ENCODE results near the gene CLEC4G. TPM values are rescaled to one million over a fixed set of nuclear protein-coding genes. Genes with fewer than 3 reads are reported as not detected.
"Not testable (repeated sequence)": the region's sequence is repeated elsewhere in the genome, so short reads cannot be mapped to it uniquely, and the experiment has no call there.

Gene CLEC4G
- total and polyA plus RNA-seq, 9 donors = 0.08 to 0.16 (median 0.13) TPM; not detected in 4

- no peak overlapping the region for H3K27ac ChIP-seq (ENCODE audit: low read length)
- no peak for DNase-seq
- no peak overlapping the region for H3K4me3 ChIP-seq (ENCODE audit: low read length)
- 56% methylated on average over 5 of the region's 11 CpGs for WGBS (ENCODE audit: insufficient coverage)
- H3K4me1 ChIP-seq (ENCODE audit: control insufficient read depth, insufficient read depth, low read length) = no peaks in the 10 kb centered on the region
- no peaks in the 10 kb centered on the region for H3K9me3 ChIP-seq (replicated peaks; ENCODE audit: control insufficient read depth, low read depth, low read length)
- no peaks in the 10 kb centered on the region for H3K36me3 ChIP-seq (ENCODE audit: control insufficient read depth, insufficient read depth, low read length)
- H3K27me3 ChIP-seq (ENCODE audit: control insufficient read depth, insufficient read depth, low read length) = peaks cover 4% of the 10 kb centered on the region
Measured at GRCh38 chr19:7766535-7766934, 34.6 kb upstream of the CLEC4G start.

- H3K4me1 ChIP-seq (ENCODE audit: control insufficient read depth, insufficient read depth, low read length); H3K9me3 ChIP-seq (replicated peaks; ENCODE audit: control insufficient read depth, low read depth, low read length); H3K27me3 ChIP-seq (ENCODE audit: control insufficient read depth, insufficient read depth, low read length); H3K36me3 ChIP-seq (ENCODE audit: control insufficient read depth, insufficient read depth, low read length); DNase-seq; H3K27ac ChIP-seq (ENCODE audit: low read length); H3K4me3 ChIP-seq (ENCODE audit: low read length): not testable (repeated sequence)
- 67% methylated on average over 1 of the region's 2 CpGs for WGBS (ENCODE audit: insufficient coverage)
Measured at GRCh38 chr19:7765043-7765442, 33.1 kb upstream of the CLEC4G start.

- DNase-seq; H3K36me3 ChIP-seq (ENCODE audit: control insufficient read depth, insufficient read depth, low read length); H3K4me1 ChIP-seq (ENCODE audit: control insufficient read depth, insufficient read depth, low read length); H3K4me3 ChIP-seq (ENCODE audit: low read length); H3K27me3 ChIP-seq (ENCODE audit: control insufficient read depth, insufficient read depth, low read length); H3K27ac ChIP-seq (ENCODE audit: low read length); H3K9me3 ChIP-seq (replicated peaks; ENCODE audit: control insufficient read depth, low read depth, low read length): not testable (repeated sequence)
- WGBS (ENCODE audit: insufficient coverage) = no CpG with 5 or more reads among the region's 3 CpGs
Measured at GRCh38 chr19:7764157-7764556, 32.2 kb upstream of the CLEC4G start.

- H3K27me3 ChIP-seq (ENCODE audit: control insufficient read depth, insufficient read depth, low read length) = peaks cover 4% of the 10 kb centered on the region
Measured at GRCh38 chr19:7763696-7764095, 31.8 kb upstream of the CLEC4G start.

GRCh38 chr19:7762719-7763293 is 30.9 kb upstream of the CLEC4G start, which contains the start of gene CLEC4M:
Gene CLEC4M (plus strand): TSS chr19:7763243. CDS start chr19:7763267, 24 bp downstream.
- no peaks in the 10 kb centered on the region for H3K36me3 ChIP-seq (ENCODE audit: control insufficient read depth, insufficient read depth, low read length)
- H3K9me3 ChIP-seq (replicated peaks; ENCODE audit: control insufficient read depth, low read depth, low read length) = peaks cover 15% of the 10 kb centered on the region
- H3K27me3 ChIP-seq (ENCODE audit: control insufficient read depth, insufficient read depth, low read length) = peaks cover 3% of the 10 kb centered on the region
- no peak within 1 kb of the TSS for H3K4me3 ChIP-seq (ENCODE audit: low read length)
- no peak for DNase-seq
- no peak within 1 kb of the TSS for H3K27ac ChIP-seq (ENCODE audit: low read length)
- H3K4me1 ChIP-seq (ENCODE audit: control insufficient read depth, insufficient read depth, low read length) = no peaks in the 10 kb centered on the region
- WGBS (ENCODE audit: insufficient coverage) = 89% methylated on average over 3 of the region's 8 CpGs

More at GRCh38 chr19:7763696-7764095, 31.8 kb upstream of the CLEC4G start:
- Histone ChIP-seq H3K4me1 (ENCODE audit: control insufficient read depth, insufficient read depth, low read length) (no peaks in the 10 kb centered on the region), H3K9me3 (replicated peaks; ENCODE audit: control insufficient read depth, low read depth, low read length) (peaks cover 9% of the 10 kb centered on the region), H3K27ac (ENCODE audit: low read length) (no peak overlapping the region), H3K4me3 (ENCODE audit: low read length) (no peak overlapping the region), H3K36me3 (ENCODE audit: control insufficient read depth, insufficient read depth, low read length) (no peaks in the 10 kb centered on the region)
- DNase-seq = no peak
- 29% methylated on average over 1 of the region's 1 CpG for WGBS (ENCODE audit: insufficient coverage)

GRCh38 chr19:7759156-7759555 is 27.2 kb upstream of the CLEC4G start:
- DNase-seq = no peak
- WGBS (ENCODE audit: insufficient coverage) = no CpG with 5 or more reads among the region's 1 CpG

GRCh38 chr19:7757358-7757757 is 25.4 kb upstream of the CLEC4G start:
- H3K36me3 ChIP-seq (ENCODE audit: control insufficient read depth, insufficient read depth, low read length) = no peaks in the 10 kb centered on the region
- H3K4me3 ChIP-seq (ENCODE audit: low read length) = no peak overlapping the region
- DNase-seq = no peak
- H3K27me3 ChIP-seq (ENCODE audit: control insufficient read depth, insufficient read depth, low read length) = no peaks in the 10 kb centered on the region
- no peaks in the 10 kb centered on the region for H3K4me1 ChIP-seq (ENCODE audit: control insufficient read depth, insufficient read depth, low read length)
- WGBS (ENCODE audit: insufficient coverage) = 91% methylated on average over 3 of the region's 3 CpGs
- no peak overlapping the region for H3K27ac ChIP-seq (ENCODE audit: low read length)
- peaks cover 34% of the 10 kb centered on the region for H3K9me3 ChIP-seq (replicated peaks; ENCODE audit: control insufficient read depth, low read depth, low read length)

More at GRCh38 chr19:7759156-7759555, 27.2 kb upstream of the CLEC4G start:
- H3K27me3 ChIP-seq (ENCODE audit: control insufficient read depth, insufficient read depth, low read length) = no peaks in the 10 kb centered on the region
- peaks cover 34% of the 10 kb centered on the region for H3K9me3 ChIP-seq (replicated peaks; ENCODE audit: control insufficient read depth, low read depth, low read length)
- no peaks in the 10 kb centered on the region for H3K36me3 ChIP-seq (ENCODE audit: control insufficient read depth, insufficient read depth, low read length)
- no peak overlapping the region for H3K27ac ChIP-seq (ENCODE audit: low read length)
- H3K4me1 ChIP-seq (ENCODE audit: control insufficient read depth, insufficient read depth, low read length) = no peaks in the 10 kb centered on the region
- H3K4me3 ChIP-seq (ENCODE audit: low read length) = no peak overlapping the region

- Histone ChIP-seq H3K27me3 (ENCODE audit: control insufficient read depth, insufficient read depth, low read length) (no peaks in the 10 kb centered on the region), H3K36me3 (ENCODE audit: control insufficient read depth, insufficient read depth, low read length) (no peaks in the 10 kb centered on the region), H3K27ac (ENCODE audit: low read length) (no peak overlapping the region), H3K9me3 (replicated peaks; ENCODE audit: control insufficient read depth, low read depth, low read length) (peaks cover 34% of the 10 kb centered on the region), H3K4me1 (ENCODE audit: control insufficient read depth, insufficient read depth, low read length) (no peaks in the 10 kb centered on the region), H3K4me3 (ENCODE audit: low read length) (no peak overlapping the region)
- no CpG with 5 or more reads among the region's 4 CpGs for WGBS (ENCODE audit: insufficient coverage)
- DNase-seq = no peak
Measured at GRCh38 chr19:7756258-7756657, 24.3 kb upstream of the CLEC4G start.

GRCh38 chr19:7751157-7751783 is 19.4 kb upstream of the CLEC4G start:
- H3K4me1 ChIP-seq (ENCODE audit: control insufficient read depth, insufficient read depth, low read length) = no peaks in the 10 kb centered on the region
- peaks cover 4% of the 10 kb centered on the region for H3K9me3 ChIP-seq (replicated peaks; ENCODE audit: control insufficient read depth, low read depth, low read length)
- no peak overlapping the region for H3K27ac ChIP-seq (ENCODE audit: low read length)
- WGBS (ENCODE audit: insufficient coverage) = 90% methylated on average over 5 of the region's 12 CpGs
- H3K27me3 ChIP-seq (ENCODE audit: control insufficient read depth, insufficient read depth, low read length) = no peaks in the 10 kb centered on the region
- H3K4me3 ChIP-seq (ENCODE audit: low read length) = no peak overlapping the region
- no peaks in the 10 kb centered on the region for H3K36me3 ChIP-seq (ENCODE audit: control insufficient read depth, insufficient read depth, low read length)
- DNase-seq = no peak

- no peaks in the 10 kb centered on the region for H3K4me1 ChIP-seq (ENCODE audit: control insufficient read depth, insufficient read depth, low read length)
- no peak overlapping the region for H3K4me3 ChIP-seq (ENCODE audit: low read length)
- WGBS (ENCODE audit: insufficient coverage) = 0% methylated on average over 2 of the region's 4 CpGs
- no peak for DNase-seq
- no peaks in the 10 kb centered on the region for H3K9me3 ChIP-seq (replicated peaks; ENCODE audit: control insufficient read depth, low read depth, low read length)
- no peaks in the 10 kb centered on the region for H3K36me3 ChIP-seq (ENCODE audit: control insufficient read depth, insufficient read depth, low read length)
- peaks cover 2% of the 10 kb centered on the region for H3K27me3 ChIP-seq (ENCODE audit: control insufficient read depth, insufficient read depth, low read length)
- H3K27ac ChIP-seq (ENCODE audit: low read length) = no peak overlapping the region
Measured at GRCh38 chr19:7748756-7749155, 16.8 kb upstream of the CLEC4G start.
